HepG2 (cell line): Measurements from ENCODE around the gene SLC28A1. TPM values are rescaled to one million over a fixed set of nuclear protein-coding genes. Genes with fewer than 3 reads are reported as not detected.
A peak's percentile ranks its signal among the peaks of the same experiment; 100 is the strongest.

Source experiments
- BCLAF1 ChIP-seq: fragments of 450-650 bp; IDR thresholded peaks from 2 replicates; pipeline ENCODE4 v1.6.1; 2017; ENCODE audit warnings: mild to moderate bottlenecking
- DPF2 ChIP-seq: sonication (generic); formaldehyde crosslinking; IDR thresholded peaks from 2 replicates; pipeline ENCODE4 v1.4.0; 2020; ENCODE audit warnings: mild to moderate bottlenecking, low read depth, missing genetic modification reagents, borderline replicate concordance
- EED ChIP-seq: sonication (generic); formaldehyde crosslinking; IDR thresholded peaks from 2 replicates; pipeline ENCODE4 v1.5.0; 2020; ENCODE audit warnings: mild to moderate bottlenecking, missing genetic modification reagents
- HDAC2 ChIP-seq: sonication (generic); formaldehyde crosslinking; IDR thresholded peaks from 2 replicates; pipeline ENCODE4 v1.4.0; 2020; ENCODE audit warnings: missing genetic modification reagents
- KDM3A ChIP-seq: IDR thresholded peaks from 2 replicates; pipeline ENCODE4 v1.6.1; 2018; ENCODE audit warnings: low read depth, missing compliant biosample characterization
- KLF11 ChIP-seq: IDR thresholded peaks from 2 replicates; pipeline ENCODE4 v1.6.1; 2016; ENCODE audit warnings: missing compliant biosample characterization
- RBAK ChIP-seq: sonication (generic); formaldehyde crosslinking; IDR thresholded peaks from 2 replicates; pipeline ENCODE4 v1.5.1; 2020; ENCODE audit warnings: mild to moderate bottlenecking, missing genetic modification reagents
- SP4 ChIP-seq: sonication (generic); formaldehyde crosslinking; IDR thresholded peaks from 2 replicates; pipeline ENCODE4 v1.8.1; 2023; ENCODE audit warnings: mild to moderate bottlenecking, missing genetic modification reagents
- TBX2 ChIP-seq: sonication (generic); formaldehyde crosslinking; IDR thresholded peaks from 2 replicates; pipeline ENCODE4 v1.5.0; 2020; ENCODE audit warnings: missing genetic modification reagents, mild to moderate bottlenecking, borderline replicate concordance
- ZBTB25 ChIP-seq: IDR thresholded peaks from 2 replicates; pipeline ENCODE4 v1.6.1; 2018; ENCODE audit warnings: missing genetic modification reagents
- ZBTB4 ChIP-seq: sonication (generic); formaldehyde crosslinking; IDR thresholded peaks from 2 replicates; pipeline ENCODE4 v1.4.0; 2020; ENCODE audit warnings: missing genetic modification reagents, mild to moderate bottlenecking, borderline replicate concordance
- ZNF777 ChIP-seq: sonication (generic); formaldehyde crosslinking; IDR thresholded peaks from 2 replicates; pipeline ENCODE4 v1.4.0; 2020; ENCODE audit warnings: missing genetic modification reagents
- polyA plus RNA-seq, 8 experiments: library from polyadenylated mRNA; depleted of rRNA in 3 of 8; stranded (reverse) in 7 of 8; unstranded in 1 of 8; fragments of >200 nt; fragmentation: Illumina TruSeq in 4 of 8; extraction: Trizol in 4 of 8; gene quantifications; 2 replicates each; pipeline versions ENCODE4 v1.2.1 to v1.2.3, GENCODE V29; 2011 to 2016; ENCODE audit warnings: low read depth in 4 of 8, missing spikeins in 1 of 8, mixed read lengths in 1 of 8; ENCODE audit not compliant: insufficient read depth in 1 of 8
- total RNA-seq, 5 experiments: library from RNA; depleted of rRNA; stranded (reverse); fragments of >200 nt; fragmentation: Illumina TruSeq; extraction: Trizol; gene quantifications; 2 replicates each; pipeline ENCODE4 v1.2.3, GENCODE V29; 2016; ENCODE audit warnings: low read depth in 1 of 5
- TF ChIP-seq, protein P1 (sequence below): sonication (generic); formaldehyde crosslinking; IDR thresholded peaks from 2 replicates; pipeline ENCODE4 v1.4.0; 2020; ENCODE audit warnings: low read depth, mild to moderate bottlenecking, missing genetic modification reagents
- TF ChIP-seq, protein P2 (sequence below): sonication (generic); formaldehyde crosslinking; IDR thresholded peaks from 2 replicates; pipeline ENCODE4 v1.4.0; 2020; ENCODE audit warnings: missing genetic modification reagents
- TF ChIP-seq, protein P3 (sequence below), 2 experiments: sonication (generic) in 1 of 2; formaldehyde crosslinking in 1 of 2; IDR thresholded peaks; 2 replicates each; pipeline versions ENCODE4 v1.4.0 to v1.6.1; 2016 to 2020; ENCODE audit warnings: borderline replicate concordance in 1 of 2, low read depth in 1 of 2, mild to moderate bottlenecking in 1 of 2, missing genetic modification reagents in 1 of 2

SLC28A1 gene
- total and polyA plus RNA-seq, 2 of the 13 experiments (the other 11 are each of a cell fraction or from before 2014, with no cell fraction given): 0.31 to 5.8 TPM

DNA sequence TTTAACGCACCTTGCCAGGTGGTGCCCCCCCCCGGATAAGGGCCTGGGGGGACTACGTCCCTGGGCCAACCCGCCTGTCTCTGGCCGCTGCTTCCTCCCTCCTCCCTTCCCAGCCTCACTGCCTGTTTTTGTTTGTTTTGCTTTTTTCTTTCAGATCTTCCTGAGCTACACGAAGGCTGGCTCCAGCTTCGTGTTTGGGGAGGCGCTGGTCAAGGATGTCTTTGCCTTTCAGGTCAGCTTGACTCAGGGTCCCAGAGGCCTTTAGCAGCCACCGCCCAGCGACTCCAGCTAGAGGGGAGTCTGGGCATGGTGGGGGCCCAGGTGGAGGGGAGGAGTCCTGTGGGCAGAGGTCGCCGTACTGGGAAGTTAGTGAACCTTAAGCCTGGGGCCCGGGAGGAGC, 24.1 kb downstream of the SLC28A1 start (continued):
- TF ChIP-seq SP4 (CRISPR knock-in tag): no peak
- TF ChIP-seq ZBTB25: no peak
- TF ChIP-seq, protein P1, sequence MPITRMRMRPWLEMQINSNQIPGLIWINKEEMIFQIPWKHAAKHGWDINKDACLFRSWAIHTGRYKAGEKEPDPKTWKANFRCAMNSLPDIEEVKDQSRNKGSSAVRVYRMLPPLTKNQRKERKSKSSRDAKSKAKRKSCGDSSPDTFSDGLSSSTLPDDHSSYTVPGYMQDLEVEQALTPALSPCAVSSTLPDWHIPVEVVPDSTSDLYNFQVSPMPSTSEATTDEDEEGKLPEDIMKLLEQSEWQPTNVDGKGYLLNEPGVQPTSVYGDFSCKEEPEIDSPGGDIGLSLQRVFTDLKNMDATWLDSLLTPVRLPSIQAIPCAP (CRISPR knock-in tag): no peak
- TF ChIP-seq RBAK (CRISPR knock-in tag): peak; percentile 14; the same call in 1 of the 2 replicates
- no peak for TF ChIP-seq ZNF777 (CRISPR knock-in tag)
- no peak for TF ChIP-seq ZBTB4 (CRISPR knock-in tag)
- no peak for TF ChIP-seq DPF2 (CRISPR knock-in tag)
- TF ChIP-seq, protein P2, sequence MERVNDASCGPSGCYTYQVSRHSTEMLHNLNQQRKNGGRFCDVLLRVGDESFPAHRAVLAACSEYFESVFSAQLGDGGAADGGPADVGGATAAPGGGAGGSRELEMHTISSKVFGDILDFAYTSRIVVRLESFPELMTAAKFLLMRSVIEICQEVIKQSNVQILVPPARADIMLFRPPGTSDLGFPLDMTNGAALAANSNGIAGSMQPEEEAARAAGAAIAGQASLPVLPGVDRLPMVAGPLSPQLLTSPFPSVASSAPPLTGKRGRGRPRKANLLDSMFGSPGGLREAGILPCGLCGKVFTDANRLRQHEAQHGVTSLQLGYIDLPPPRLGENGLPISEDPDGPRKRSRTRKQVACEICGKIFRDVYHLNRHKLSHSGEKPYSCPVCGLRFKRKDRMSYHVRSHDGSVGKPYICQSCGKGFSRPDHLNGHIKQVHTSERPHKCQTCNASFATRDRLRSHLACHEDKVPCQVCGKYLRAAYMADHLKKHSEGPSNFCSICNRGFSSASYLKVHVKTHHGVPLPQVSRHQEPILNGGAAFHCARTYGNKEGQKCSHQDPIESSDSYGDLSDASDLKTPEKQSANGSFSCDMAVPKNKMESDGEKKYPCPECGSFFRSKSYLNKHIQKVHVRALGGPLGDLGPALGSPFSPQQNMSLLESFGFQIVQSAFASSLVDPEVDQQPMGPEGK (CRISPR knock-in tag): peak; percentile 97
- TF ChIP-seq, protein P3, sequence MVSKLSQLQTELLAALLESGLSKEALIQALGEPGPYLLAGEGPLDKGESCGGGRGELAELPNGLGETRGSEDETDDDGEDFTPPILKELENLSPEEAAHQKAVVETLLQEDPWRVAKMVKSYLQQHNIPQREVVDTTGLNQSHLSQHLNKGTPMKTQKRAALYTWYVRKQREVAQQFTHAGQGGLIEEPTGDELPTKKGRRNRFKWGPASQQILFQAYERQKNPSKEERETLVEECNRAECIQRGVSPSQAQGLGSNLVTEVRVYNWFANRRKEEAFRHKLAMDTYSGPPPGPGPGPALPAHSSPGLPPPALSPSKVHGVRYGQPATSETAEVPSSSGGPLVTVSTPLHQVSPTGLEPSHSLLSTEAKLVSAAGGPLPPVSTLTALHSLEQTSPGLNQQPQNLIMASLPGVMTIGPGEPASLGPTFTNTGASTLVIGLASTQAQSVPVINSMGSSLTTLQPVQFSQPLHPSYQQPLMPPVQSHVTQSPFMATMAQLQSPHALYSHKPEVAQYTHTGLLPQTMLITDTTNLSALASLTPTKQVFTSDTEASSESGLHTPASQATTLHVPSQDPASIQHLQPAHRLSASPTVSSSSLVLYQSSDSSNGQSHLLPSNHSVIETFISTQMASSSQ (IDR thresholded peaks at IDR 0.05; ENCODE audit: low read depth): no peak
- TF ChIP-seq, protein P3 (CRISPR knock-in tag; IDR thresholded peaks at IDR 0.05; ENCODE audit: borderline replicate concordance): no peak
- TF ChIP-seq KDM3A (CRISPR knock-in tag): no peak
- TF ChIP-seq TBX2 (CRISPR knock-in tag): peak; percentile 36; the same call in 1 of the 2 replicates
- TF ChIP-seq EED: 0 out of 2 replicates have a peak, but pooled peaks have one; percentile 43
- TF ChIP-seq KLF11: no peak
- TF ChIP-seq HDAC2 (CRISPR knock-in tag): peak; percentile 15; the same call in 1 of the 2 replicates
- TF ChIP-seq BCLAF1: no peak
